SK-N-MC (cell line): ENCODE data around the gene APLF.

Experiments used
- EZH2 ChIP-seq: fragments of 200-600 bp; sonication (generic); IDR thresholded peaks from one replicate; pipeline ENCODE4 v1.6.1; 2017; ENCODE audit warnings: antibody characterized with exemption
- FOXP2 ChIP-seq: optimal IDR thresholded peaks from 2 replicates; pipeline ENCODE3; 2011; ENCODE audit warnings: mild to moderate bottlenecking, moderate library complexity; ENCODE audit not compliant: insufficient read depth; ENCODE audit errors: extremely low read length, control extremely low read depth
- POLR2AphosphoS5 ChIP-seq: IDR thresholded peaks from 2 replicates; pipeline ENCODE4 v1.6.1; 2012; ENCODE audit warnings: mild to moderate bottlenecking, low read depth, low read length, borderline replicate concordance

DNA sequence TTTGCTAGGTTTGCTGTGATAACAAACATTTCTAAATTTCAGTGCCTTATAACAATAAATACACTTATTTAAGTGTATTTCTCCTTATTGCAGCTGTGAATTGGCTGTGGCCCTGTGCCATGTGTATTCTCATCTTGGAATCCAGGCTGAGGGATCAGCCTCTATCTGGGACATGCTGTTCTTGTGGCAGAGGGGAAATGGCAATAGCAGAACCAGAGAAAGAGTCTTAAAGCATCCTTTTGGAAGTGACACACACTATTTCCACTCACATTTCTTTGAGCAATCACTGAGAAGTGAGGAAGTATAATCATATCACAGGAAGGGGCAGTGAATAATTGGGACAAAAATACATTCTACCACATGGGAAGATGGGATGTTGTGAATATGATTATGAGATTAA lies 109.8 kb downstream of the APLF start:
- TF ChIP-seq POLR2AphosphoS5, result no peak
- TF ChIP-seq EZH2, result no peak
- TF ChIP-seq FOXP2, result no peak
